ENCODE measurements around the gene GPER1. TPM values are rescaled to one million over a fixed set of nuclear protein-coding genes. Genes with fewer than 3 reads are reported as not detected.

GPER1 gene
- total RNA-seq, 1 experiment from 2014 or later = 1.2 TPM

GRCh38 chr7:1091644-1092027 is 3.7 kb downstream of the GPER1 start:
- Histone ChIP-seq H3K27me3 (ENCODE audit: insufficient read depth, low read length) (no peaks in the 10 kb centered on the region), H3K4me2 (ENCODE audit: low read length) (no peak overlapping the region), H3K9me2 (ENCODE audit: insufficient read depth) (no peaks in the 10 kb centered on the region), H4K20me1 (ENCODE audit: insufficient read depth) (no peaks in the 10 kb centered on the region; the same call in 1 of the 2 replicates), H3K4me3 (replicated peaks in 1 of 2; ENCODE audit: low read depth in 1 of 2, low read length in 2 of 2) (no peak overlapping the region), H3K79me2 (ENCODE audit: insufficient read depth, low read length) (peaks cover 10% of the 10 kb centered on the region; the same call in 1 of the 2 replicates), H3K36me3 (ENCODE audit: control insufficient read depth in 1 of 2, insufficient read depth in 2 of 2, low read length in 2 of 2) (no peaks in the 10 kb centered on the region), H3K9me3 (ENCODE audit: control insufficient read depth in 1 of 2, insufficient read depth in 1 of 2, low read depth in 1 of 2, low read length in 2 of 2) (no peaks in the 10 kb centered on the region), H3K4me1 (ENCODE audit: control insufficient read depth in 1 of 2, insufficient read depth in 2 of 2, low read length in 2 of 2) (peaks cover 21 to 27% of the 10 kb centered on the region in 2 experiments), H3K9ac (ENCODE audit: low read length) (no peak overlapping the region), H2AFZ (ENCODE audit: low read depth, low read length, poor library complexity, severe bottlenecking) (no peak overlapping the region), H3K27ac (ENCODE audit: low read depth, low read length) (no peak overlapping the region; the same call in 1 of the 2 replicates)
- RAD21 ChIA-PET (ENCODE audit: low non-redundant PET in 1 of 2, low total read pairs in 2 of 2, uncharacterized antibody in 2 of 2, unreplicated experiment in 2 of 2) = no interaction called here
- BruUV-seq (replicated peaks) = no TSS peak
- DNase-seq (ENCODE audit: low read depth, low spot score) (no peak), ATAC-seq (no peak)
- TF ChIP-seq REST (IDR thresholded peaks at IDR 0.05; ENCODE audit: low read depth) = no peak
- no peak for TF ChIP-seq ZFX (IDR thresholded peaks at IDR 0.05)
- TF ChIP-seq SIN3A (IDR thresholded peaks at IDR 0.05; ENCODE audit: low read depth) = no peak
- TF ChIP-seq ZBTB33 (IDR thresholded peaks at IDR 0.05; ENCODE audit: extremely low read depth, insufficient replicate concordance, low read length) = no peak
- TF ChIP-seq EGR1 (IDR thresholded peaks at IDR 0.05; ENCODE audit: low read depth) = no peak
- no peak for TF ChIP-seq JUND (IDR thresholded peaks at IDR 0.05)
- no peak for TF ChIP-seq FOSL1 (IDR thresholded peaks at IDR 0.05; ENCODE audit: low read depth)
- TF ChIP-seq EZH2phosphoT487 (IDR thresholded peaks at IDR 0.05; ENCODE audit: borderline replicate concordance) = no peak
- TF ChIP-seq CEBPB (IDR thresholded peaks at IDR 0.05; ENCODE audit: low read depth) = no peak
- no peak for TF ChIP-seq RAD21 (IDR thresholded peaks at IDR 0.05; ENCODE audit: low read depth)
- TF ChIP-seq ELF1 (IDR thresholded peaks at IDR 0.05; ENCODE audit: borderline replicate concordance, low read depth) = no peak
- TF ChIP-seq TCF7L2 (IDR thresholded peaks at IDR 0.05; ENCODE audit: borderline replicate concordance, extremely low read depth, insufficient read depth, insufficient read length) = no peak
- TF ChIP-seq CBX3 (IDR thresholded peaks at IDR 0.05; ENCODE audit: low read depth) = no peak
- intact Hi-C loops (cut with micrococcal nuclease) = no loop called here
- CTCF ChIA-PET = no interaction called here
- POLR2A ChIA-PET = no interaction called here
